ENCODE results near the gene ARMH3.
"Not testable (repeated sequence)": the region's sequence is repeated elsewhere in the genome, so short reads cannot be mapped to it uniquely, and the experiment has no call there.

ARMH3 gene

DNA sequence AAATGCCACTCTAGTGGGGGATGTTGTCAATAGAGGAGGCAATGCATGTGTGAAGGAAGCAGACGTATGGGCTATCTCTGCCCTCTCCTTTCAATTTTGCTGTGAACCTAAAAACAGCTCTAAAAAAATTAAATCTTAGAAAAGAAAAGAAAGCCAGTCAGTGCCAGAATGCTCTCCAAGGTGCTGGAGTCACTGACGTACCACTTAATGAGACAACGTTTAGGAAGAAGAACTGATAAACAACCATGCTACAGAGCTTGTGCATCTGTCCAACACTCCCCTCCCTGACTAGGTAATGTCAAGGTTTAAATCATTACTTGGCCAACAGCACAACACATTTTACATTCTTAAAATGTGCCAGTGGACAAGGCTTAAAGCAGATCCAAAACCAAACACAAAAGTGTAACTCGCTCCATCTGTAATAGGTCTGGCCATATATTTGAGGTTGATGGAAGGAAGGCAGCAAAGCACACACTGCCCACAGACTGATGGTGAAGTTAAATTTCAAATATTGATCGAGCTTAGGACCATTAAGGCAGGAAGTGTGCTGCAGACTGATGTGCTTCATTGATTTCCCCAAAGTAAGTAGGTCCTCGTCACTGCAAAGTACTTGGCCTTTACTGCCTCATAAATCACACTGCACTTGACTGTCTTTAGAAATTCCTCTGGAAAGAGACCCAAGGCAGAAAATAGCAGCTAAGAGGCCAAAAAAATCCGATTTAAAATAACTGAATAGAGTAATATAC lies 15.5 kb downstream of the ARMH3 start:
- DNase-seq = no peak

DNA sequence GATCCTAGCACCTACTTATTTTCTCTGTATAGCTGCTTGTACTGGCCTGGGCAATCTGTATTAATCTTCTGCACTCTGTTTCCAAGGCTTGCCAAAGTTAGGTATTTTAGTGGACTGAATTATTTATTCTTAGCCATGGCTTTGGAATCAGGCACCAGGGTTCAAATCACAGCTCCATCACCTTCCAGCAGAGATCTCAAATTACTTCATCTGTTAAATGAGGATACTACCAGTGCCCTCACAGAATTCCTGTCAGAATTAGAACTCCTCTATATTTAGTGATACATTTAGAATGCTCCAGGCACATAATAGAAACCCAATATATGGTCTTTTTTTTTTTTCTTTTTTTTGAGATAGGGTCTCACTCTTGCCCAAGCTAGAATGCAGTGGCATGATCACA lies 17.6 kb downstream of the ARMH3 start:
- no peak for DNase-seq

DNA sequence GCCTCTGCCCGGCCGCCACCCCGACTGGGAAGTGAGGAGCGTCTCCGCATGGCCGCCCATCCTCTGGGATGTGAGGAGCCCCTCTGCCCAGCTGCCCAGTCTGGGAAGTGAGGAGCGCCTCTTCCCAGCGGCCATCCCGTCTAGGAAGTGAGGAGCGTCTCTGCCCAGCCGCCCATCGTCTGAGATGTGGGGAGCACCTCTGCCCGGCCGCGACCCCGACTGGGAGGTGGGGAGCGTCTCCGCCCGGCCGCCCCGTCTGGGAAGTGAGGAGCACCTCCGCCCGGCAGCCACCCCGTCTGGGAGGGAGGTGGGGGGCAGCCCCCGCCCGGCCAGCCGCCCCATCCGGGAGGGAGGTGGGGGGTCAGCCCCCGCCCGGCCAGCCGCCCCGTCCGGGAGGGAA lies 20.2 kb downstream of the ARMH3 start:
- not testable (repeated sequence) for DNase-seq

DNA sequence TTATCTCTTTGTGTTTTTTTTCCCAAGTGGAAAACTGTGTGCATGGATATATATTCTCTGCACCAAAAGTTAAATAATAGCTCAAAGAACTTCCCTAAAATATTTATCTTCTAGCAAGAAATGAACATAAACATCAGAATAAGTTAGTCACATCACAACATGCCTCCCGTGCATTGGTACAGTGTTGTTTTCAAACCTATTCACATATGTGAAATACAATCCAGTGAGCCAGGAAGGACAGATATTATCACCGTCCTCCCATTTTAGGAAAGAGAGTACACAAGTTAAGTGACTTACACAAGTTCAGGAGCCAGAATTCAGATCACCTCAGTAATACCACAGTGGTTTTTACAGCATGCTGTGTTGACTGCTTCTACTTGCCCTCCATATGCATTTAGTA lies 22.2 kb downstream of the ARMH3 start:
- no peak for DNase-seq

DNA sequence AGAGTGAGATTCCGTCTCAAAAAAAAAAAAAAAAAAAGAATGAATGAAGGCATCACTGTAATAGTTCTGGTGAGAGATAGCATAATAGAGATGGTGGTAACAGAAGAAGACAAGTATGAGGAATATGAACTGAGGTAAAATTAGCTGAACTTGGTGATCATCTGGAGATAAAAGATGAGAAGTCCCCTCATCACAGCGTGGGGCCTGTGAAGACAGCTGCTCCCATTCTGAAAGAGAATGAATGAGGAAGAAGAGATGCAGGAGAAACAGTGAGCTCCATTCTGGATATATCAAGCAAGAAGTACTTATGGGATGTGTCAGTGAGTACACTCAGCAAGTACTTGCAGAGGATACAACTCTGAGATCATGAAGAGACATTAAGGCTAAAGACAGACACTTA lies 28.7 kb downstream of the ARMH3 start:
- no peak for DNase-seq

DNA sequence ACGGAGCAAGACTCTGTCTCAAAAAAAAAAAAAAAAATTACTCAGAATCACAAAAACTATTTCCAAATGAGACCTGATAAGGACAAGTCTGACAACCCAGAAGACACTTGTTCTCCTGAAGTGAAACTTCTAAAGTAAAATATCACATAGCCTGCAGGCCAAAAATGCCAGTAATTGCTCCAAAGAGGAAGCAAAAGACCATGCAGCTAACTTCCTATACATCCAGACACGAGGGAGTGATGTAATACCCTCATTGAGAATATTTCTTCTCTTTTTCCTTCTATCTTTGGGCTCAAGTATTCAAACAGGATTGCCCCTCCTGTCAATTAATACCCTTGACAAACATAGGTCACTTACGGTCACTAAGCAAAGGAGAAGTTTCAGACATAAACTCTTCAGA lies 31.2 kb downstream of the ARMH3 start:
- no peak for DNase-seq

DNA sequence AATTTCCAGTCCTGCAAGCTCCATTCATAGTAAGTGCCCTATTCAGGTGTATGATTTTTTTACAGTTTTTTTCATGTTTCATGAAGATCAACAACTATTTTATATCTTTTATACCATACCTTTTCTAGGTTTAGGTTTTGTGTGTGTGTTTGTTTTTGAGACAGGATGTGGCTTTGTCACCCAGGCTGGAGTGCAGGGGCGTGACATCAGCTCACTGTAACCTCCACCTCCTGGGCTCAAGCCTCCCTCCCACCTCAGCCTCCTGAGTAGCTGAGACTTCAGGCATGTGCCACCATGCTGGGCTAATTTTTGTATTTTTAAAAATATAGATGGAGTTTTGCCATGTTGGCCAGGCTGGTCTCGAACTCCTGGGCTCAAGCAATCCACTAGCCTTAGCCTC lies 35.0 kb downstream of the ARMH3 start:
- DNase-seq = no peak

DNA sequence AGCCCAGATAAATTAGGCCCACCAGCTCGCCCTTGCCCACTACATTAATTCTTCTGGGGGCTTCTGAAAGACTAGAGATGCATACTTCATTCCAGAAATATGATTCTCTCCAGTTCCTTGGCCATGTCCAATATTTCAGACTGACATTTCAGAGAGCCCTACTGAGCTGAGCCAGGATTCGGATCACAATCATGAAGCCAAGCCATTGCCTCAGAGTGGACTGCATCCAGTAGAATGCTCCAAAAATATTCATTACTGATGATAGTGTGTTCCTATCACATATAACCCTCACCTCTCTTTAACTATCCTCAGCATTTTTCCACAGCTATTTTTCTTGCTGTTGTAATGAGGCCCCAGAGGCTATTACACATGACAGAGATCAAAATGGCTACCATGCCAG lies 38.7 kb downstream of the ARMH3 start:
- no peak for DNase-seq

DNA sequence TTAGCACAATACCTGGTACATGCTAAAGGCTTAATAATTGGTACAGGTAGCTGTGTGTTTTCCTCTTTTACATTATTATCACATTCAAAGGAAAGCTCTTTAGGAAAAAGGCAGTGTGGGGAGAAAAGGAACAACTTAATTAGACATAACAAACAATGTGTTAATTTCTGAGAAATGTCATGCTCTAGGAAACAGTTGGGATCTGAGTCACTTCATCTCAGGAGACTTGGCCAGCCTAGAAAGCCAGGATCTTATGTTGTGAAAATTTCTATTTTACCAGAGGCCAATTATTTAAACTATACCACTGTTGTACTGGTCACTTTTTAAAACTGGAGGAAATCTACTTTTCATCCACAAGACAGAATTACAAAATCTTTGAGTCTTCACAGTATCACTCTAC lies 39.6 kb downstream of the ARMH3 start:
- DNase-seq = no peak

DNA sequence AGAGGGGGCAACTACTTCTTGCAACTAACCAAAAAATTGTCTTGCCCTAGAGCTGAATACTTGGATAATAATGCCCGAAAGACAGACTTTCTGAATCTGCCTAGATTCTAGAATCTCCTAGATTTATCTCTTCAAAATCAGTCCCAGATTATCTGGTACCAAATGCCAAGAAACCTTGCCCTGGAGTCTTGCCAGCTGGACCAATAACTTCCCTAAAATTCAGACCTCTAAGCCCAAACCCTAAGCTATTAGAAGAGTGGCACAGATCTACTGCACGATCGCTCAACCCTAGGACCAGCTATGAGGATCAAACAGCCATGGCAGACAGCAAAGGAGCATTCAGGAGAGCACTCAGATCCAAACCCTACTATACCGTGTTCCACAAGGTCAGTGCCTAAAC lies 45.0 kb downstream of the ARMH3 start:
- no peak for DNase-seq

DNA sequence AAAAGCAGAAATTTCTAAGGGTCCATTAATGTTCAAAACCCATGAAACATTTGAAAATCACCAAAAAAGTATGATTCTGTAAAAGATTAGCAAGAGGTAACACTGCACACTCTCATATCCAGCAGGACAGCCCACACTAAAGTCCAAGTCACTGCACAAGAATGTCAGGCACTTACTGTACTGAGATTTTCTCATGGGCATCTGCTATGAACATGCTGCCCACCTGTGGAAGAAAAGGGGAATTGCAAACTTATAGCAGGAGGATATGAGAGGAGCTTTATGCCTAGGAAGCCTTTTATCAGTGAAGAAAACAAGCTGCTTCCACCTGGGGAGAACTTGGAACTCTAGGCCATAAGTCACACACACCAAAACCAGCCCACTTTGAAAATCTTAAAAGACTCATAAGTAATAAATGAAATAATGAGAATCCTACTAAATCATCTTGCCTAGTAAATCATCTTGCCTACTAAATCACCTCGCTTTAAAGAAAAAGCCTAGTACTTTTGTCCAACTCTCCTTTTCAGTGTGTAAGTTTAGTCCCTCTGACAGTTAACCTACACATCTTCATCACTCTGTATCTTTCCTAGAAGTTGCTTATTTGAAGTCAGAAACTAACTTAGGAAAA lies 46.1 kb downstream of the ARMH3 start:
- no peak for DNase-seq

DNA sequence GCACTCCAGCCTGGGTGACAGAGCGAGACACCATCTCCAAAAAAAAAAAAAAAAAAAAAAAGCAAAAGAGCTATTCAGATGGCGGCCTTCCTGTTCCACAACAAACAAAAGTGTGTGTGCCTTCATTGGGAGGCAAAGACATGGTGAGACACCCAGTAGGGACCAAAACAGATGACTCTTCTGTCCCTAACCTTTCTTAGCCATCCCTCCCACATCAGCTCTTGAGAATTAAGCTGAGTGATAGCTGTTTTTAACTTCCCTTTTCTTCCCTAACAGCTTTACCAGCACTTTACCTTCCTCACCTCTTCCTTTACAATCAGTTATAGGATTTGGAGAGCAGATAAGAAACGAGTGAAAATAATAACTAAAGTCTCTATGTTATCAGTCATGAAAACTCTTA lies 48.2 kb downstream of the ARMH3 start:
- no peak for DNase-seq

DNA sequence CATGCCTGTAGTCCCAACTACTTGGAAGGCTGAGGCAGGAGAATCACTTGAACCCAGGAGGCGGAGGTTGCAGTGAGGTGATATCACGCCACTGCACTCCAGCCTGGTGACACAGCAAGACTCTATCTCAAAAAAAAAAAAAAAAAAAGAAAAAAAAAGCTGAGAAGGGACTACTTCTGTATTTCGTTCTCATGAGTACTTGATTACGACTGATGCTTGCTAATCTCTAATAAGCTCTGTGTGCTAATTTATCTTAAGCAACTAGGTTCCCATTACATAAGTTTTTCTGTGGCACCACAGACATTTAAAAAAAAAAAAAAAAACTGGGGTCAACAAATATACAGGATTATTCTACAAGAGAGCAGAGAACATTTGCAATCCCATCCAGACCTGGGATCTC lies 48.9 kb downstream of the ARMH3 start:
- not testable (repeated sequence) for DNase-seq

DNA sequence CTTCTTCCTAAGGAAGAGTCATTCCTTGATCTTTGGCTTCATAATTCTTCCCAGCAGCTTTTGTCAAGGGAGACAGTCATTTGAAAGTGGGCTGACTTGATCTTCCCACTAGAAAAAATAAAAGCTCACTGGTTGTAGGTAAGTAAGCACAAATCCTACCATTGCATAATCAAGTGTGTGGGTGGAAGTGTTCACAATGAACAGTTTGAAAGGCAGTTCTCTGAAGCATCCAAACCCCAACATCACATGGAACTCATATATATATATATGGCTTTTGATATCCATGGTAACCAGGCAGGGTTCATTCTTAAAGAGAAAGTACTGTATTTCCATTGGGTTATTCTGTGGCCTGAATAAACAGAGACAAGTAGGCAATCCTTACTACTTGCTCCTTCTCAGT lies 51.6 kb downstream of the ARMH3 start:
- DNase-seq = no peak

DNA sequence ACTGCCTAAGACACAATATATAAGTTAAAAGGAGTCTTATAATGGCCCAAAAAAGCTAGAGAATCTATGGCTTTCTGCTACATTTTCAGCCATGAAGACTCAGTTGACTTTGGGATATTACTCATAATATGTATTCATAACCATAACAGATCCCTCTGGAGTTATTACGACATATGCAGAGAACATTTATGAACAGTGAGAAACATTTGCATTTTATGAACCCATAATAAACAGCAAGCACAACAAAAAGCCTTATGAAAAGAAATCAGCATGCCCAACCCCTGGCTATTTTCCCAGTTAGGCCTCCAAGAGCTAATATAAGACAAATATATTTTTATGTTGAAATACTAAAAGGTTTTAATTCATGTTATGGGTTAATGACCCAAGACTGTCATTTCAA lies 52.4 kb downstream of the ARMH3 start:
- DNase-seq = no peak

DNA sequence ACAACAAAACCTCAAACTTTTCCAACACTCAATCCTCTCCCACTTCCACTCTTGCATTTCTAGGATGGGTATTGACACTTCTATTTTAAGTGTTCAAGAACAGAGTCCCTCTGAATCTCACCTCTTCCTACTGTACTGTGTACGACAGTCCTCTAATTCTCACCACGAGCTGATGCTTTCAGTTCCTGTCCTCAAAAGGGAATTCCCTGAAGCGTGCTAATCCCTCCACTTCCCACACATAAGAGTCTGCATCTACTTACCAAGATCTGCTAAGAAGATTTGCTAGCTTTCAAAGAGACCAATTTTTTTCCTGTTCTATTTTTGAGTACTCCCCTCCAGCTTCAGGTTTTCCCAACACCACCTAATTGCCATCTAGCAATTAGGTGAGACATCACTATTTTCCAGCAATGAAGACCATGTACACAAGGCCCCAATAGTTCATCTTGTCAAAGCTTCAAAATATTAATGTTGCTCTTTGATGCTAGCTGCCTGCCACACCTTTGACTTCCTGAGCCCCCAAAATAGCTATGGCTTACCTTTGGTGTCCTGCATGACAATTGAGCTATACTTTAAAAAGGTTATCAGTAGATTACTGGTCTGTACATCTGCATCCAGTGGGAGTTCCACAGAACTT lies 54.4 kb downstream of the ARMH3 start:
- no peak for DNase-seq

DNA sequence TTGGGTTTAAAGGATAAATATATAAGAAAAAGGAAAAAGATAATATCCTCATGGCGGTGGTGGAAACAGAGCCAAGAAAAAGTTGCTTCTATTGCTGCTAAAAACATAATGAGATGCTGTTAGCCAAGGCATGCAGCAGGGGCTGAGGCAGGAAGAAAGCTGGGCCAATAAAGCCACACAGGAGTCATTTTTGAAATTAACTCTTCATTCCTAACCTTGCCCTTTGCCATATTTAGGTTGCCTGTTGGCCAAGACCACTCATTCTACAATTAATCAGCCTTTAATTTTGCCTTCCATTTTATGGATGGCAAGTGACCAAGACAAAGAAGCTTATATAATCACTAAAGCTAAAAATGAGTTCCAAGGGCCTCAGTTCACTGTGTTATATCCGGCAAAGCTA lies 58.2 kb downstream of the ARMH3 start:
- no peak for DNase-seq

DNA sequence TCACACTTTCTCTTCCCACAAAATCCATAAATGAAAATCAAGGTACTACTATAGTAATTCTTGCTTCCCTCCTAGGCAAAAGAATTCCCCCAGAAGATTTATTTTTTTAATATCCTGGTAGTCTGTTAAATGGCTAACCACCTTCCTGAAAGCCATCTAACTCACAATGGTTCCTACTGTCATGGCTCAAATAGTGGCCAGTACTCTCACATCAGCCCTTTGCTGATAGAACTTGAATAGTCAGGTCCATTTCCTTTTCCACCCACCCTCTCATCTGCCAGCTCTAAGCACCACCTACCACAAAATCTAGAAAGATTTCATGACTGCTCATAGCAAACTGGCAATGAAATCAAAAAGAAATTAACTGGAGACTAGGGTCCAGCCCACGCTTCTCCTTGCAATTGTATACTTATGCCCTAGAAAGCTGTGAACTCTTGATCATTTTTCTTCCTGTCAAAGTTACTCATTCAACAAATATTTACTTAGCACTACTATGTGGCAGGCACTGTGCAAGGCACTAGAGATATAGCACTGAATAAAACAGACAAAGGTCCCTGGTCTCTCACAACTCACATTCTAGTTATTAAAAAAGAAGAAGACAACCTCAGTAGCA lies 60.4 kb downstream of the ARMH3 start:
- DNase-seq = no peak

DNA sequence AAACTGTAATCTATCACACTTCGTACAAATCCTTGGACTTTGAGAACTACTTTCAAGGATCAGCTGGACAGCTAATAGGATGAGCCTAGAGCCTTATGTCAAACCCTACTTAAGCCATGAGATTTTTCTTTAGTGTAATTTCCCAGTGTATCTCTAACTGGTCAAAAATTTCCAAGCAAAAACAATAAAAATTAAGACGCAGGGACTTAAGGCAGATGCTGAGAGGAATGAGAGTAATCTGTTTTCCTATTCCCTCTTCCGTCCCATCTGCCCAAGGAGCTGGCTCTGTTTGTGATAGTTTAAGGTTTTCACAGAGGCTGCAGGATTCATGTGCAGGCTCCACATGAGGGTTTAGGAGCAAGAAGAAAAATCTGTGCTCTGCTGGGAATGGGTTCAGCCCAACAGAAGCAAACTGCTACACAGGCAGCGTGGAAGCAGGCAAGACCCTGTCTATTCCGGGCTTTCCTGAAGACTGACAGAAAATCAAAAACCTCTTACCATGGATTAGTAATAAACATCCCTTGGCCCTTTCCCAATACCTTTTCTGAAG lies 62.2 kb downstream of the ARMH3 start:
- DNase-seq = no peak

DNA sequence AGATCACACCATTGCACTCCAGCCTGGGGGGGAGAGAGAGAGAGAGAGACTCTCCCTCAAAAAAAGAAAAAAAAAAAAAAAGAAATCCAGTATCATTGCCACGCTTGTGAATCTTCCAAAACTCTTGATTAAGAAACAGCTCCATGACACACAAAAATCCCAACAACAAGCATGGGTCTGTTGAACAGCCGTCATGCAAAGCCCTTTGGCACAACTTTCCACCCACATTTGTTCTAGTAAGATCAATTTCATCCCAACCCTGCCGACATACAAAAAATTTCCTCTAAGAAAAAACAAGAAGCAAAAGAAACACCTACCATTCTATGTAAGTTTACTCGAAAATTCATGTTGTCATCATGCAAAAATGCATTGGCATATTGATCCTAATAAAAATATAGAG lies 62.8 kb downstream of the ARMH3 start:
- no peak for DNase-seq

DNA sequence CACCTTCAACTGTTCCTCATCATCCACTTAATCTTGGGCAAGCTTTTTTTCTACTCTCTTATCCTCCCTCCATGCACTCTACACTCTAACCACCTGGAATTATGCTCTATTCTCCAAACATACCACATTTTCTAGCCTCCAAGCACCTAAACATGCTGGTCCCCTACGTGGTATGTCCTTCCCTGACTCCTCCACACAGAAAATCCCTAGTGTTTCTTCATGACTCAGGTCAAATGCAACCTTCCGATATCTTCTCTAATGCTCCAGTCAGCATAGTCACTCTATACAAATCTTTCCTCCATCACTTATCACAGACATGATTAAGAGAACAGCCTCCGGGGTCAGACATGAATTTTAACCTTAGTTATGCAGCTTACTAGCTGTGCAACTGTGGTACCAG lies 68.8 kb downstream of the ARMH3 start:
- DNase-seq = no peak

DNA sequence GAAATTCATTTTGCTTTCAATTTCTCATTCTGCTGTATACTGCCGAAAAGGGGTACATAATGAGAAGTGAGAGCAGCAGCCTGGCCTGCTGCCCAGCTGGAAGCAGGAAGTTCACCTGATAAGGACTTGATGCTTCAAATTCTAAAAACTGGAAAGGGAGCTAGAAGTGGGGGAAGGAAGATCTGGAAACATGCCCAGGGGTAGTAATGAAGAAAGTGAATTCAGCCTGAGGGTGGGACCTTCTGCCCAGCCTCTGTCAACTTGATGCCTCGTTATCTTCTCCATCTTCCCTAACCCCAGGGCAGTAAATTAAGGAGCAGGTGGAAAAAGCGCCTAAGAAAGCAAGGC lies 69.4 kb downstream of the ARMH3 start:
- no peak for DNase-seq

DNA sequence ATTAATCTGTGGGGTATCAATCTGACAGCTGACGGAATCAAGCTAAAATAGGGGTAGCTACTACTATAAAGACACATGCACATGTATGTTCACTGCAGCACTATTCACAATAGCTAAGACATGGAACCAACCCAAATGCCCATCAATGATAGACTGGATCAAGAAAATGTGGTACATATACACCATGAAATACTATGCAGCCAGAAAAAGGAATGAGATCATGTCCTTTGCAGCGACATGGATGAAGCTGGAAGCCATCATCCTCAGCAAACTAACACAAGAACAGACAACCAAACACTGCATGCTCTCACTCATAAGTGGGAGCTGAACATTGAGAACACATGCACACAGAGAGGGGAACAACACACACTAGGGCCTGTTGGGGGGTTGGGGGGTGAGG lies 75.3 kb downstream of the ARMH3 start:
- not testable (repeated sequence) for DNase-seq
